Spleen (tissue), 11 donors: ENCODE data around the gene KRT6B. TPM values are rescaled to one million over a fixed set of nuclear protein-coding genes. Genes with fewer than 3 reads are reported as not detected.

ENCODE experiments used
- DNase-seq: peaks from one replicate; pipeline ENCODE4 v3.0.0-alpha.2; 2020
- H3K27ac ChIP-seq, 8 donors: fragments of 200-600 bp; sonication (generic) in 7 of 8; 1 replicate in 4 of 8; 2 replicates in 4 of 8; pipeline versions ENCODE4 v1.5.0 to v1.8.0; 2016 to 2021; ENCODE audit warnings: inconsistent platforms in 4 of 8, mild to moderate bottlenecking in 4 of 8, moderate library complexity in 1 of 8
- H3K27me3 ChIP-seq, 7 donors: fragments of 200-600 bp; sonication (generic) in 6 of 7; replicated peaks in 1 of 7; 1 replicate in 4 of 7; 2 replicates in 3 of 7; pipeline versions ENCODE4 v1.5.0 to v1.8.0; 2016 to 2021; ENCODE audit warnings: inconsistent platforms in 3 of 7, mild to moderate bottlenecking in 1 of 7
- H3K36me3 ChIP-seq, 6 donors: fragments of 200-600 bp; sonication (generic) in 5 of 6; 1 replicate in 4 of 6; 2 replicates in 2 of 6; pipeline versions ENCODE4 v1.5.0 to v1.8.0; 2016 to 2021; ENCODE audit warnings: inconsistent platforms in 2 of 6
- H3K4me1 ChIP-seq, 6 donors: fragments of 200-600 bp; sonication (generic) in 5 of 6; 1 replicate in 3 of 6; 2 replicates in 3 of 6; pipeline versions ENCODE4 v1.5.0 to v1.8.0; 2016 to 2021; ENCODE audit warnings: inconsistent platforms in 3 of 6
- H3K4me3 ChIP-seq, 8 donors: fragments of 200-600 bp; sonication (generic) in 7 of 8; 1 replicate in 4 of 8; 2 replicates in 4 of 8; pipeline versions ENCODE4 v1.5.0 to v1.8.0; 2016 to 2021; ENCODE audit warnings: inconsistent platforms in 4 of 8, mild to moderate bottlenecking in 4 of 8, moderate library complexity in 2 of 8
- H3K9me3 ChIP-seq, 8 donors: fragments of 200-600 bp; sonication (generic) in 7 of 8; 1 replicate in 4 of 8; 2 replicates in 4 of 8; pipeline versions ENCODE4 v1.5.0 to v1.8.0; 2016 to 2021; ENCODE audit warnings: inconsistent platforms in 4 of 8
- POLR2A ChIP-seq, 3 donors: fragments of 450-650 bp; IDR thresholded peaks; one replicate each; pipeline ENCODE4 v1.5.1; 2017; ENCODE audit warnings: antibody characterized with exemption in 3 of 3, mild to moderate bottlenecking in 1 of 3
- POLR2AphosphoS5 ChIP-seq, 3 donors: sonication (generic); formaldehyde crosslinking; IDR thresholded peaks; one replicate each; pipeline ENCODE4 v1.5.1; 2017; ENCODE audit warnings: antibody characterized with exemption in 3 of 3
- WGBS, 5 donors: extraction: QIAGEN DNeasy Blood & Tissue Kit in 3 of 5; methylation state at CpG; one replicate each; pipeline versions ENCODE4 v1.1.5 to v1.1.7; 2013 to 2018; 5-methylcytosine and 5-hydroxymethylcytosine counted together
- intact Hi-C: fragments of 100-400 bp; cut with DNase I; formaldehyde crosslinking; loops from one replicate; pipeline ENCODE4 v1.15.0; 2023; ENCODE audit warnings: low total_unique reads
- polyA plus RNA-seq, 3 donors: library from polyadenylated mRNA; stranded (reverse); fragments of 200-250 nt; gene quantifications; one replicate each; pipeline ENCODE4 v1.2.1, GENCODE V29; 2013
- total RNA-seq, 7 donors: library from RNA; depleted of rRNA in 3 of 7; stranded (reverse); fragments of >200 nt in 3 of 7; fragmentation: NEBNext Ultra II Directional in 4 of 7; extraction: Animal tissue kit (Norgen Biotek cat#: 25700) in 4 of 7; gene quantifications; one replicate each; pipeline versions ENCODE4 v1.1.0 to v1.2.1, GENCODE V29; 2016 to 2021
- TF ChIP-seq, protein P1 (sequence below), 11 experiments: fragments of 200-600 bp in 7 of 11; fragments of 450-650 bp in 4 of 11; sonication (generic) in 4 of 11; IDR thresholded peaks in 8 of 11; conservative IDR thresholded peaks in 3 of 11; 1 replicate in 7 of 11; 2 replicates in 4 of 11; pipeline versions ENCODE4 v1.4.0 to v1.8.0; 2016 to 2021; ENCODE audit warnings: antibody characterized with exemption in 11 of 11, inconsistent platforms in 4 of 11, mild to moderate bottlenecking in 1 of 11
- donor health status: healthy with polysubstance abuse.
- donor health status: DM: no; HTN: no; CAD: no; lungs with moderate emphysema.
- donor health status: DM: no; HTN: no; CAD: no.
- donor health status: Bipolar disorder and iron deficiency.
- donor health status: healthy.
- donor health status: DM: no; HTN: no; CAD: no.
- donor health status: DM: yes; HTN: yes; CAD: no.

KRT6B gene
- total and polyA plus RNA-seq, 10 donors = 0.03 to 0.10 (median 0.04) TPM; not detected in 7

DNA sequence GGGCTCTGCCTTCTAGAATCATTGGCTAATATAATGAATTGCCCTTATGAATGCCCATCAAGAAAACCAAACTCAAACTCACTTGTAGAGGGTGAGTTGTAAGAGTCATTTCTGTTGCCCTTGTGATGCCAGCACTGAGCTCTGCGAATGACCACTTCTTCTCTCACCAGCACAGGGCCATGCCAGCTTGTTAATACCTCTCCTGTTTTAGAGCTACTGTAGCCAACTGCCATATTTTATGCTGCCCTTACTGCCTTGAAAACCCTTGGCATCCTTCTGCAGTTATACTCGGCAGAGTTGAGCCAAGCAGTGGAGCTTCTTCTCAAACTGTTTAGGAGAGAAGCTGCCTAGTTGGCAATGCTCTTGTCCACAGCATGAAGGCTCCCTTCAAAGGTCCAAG is 25.9 kb downstream of the KRT6B start:
- 87 to 95% (median 90%) methylated on average over 2 of the region's 2 CpGs for WGBS, 5 donors
- no peaks in the 10 kb centered on the region for H3K9me3 ChIP-seq
- no peaks in the 10 kb centered on the region for H3K36me3 ChIP-seq
- no peak overlapping the region for H3K27ac ChIP-seq
- intact Hi-C loops = no loop called here
- TF ChIP-seq, protein P1, sequence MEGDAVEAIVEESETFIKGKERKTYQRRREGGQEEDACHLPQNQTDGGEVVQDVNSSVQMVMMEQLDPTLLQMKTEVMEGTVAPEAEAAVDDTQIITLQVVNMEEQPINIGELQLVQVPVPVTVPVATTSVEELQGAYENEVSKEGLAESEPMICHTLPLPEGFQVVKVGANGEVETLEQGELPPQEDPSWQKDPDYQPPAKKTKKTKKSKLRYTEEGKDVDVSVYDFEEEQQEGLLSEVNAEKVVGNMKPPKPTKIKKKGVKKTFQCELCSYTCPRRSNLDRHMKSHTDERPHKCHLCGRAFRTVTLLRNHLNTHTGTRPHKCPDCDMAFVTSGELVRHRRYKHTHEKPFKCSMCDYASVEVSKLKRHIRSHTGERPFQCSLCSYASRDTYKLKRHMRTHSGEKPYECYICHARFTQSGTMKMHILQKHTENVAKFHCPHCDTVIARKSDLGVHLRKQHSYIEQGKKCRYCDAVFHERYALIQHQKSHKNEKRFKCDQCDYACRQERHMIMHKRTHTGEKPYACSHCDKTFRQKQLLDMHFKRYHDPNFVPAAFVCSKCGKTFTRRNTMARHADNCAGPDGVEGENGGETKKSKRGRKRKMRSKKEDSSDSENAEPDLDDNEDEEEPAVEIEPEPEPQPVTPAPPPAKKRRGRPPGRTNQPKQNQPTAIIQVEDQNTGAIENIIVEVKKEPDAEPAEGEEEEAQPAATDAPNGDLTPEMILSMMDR (IDR thresholded peaks at IDR 0.05 in 8 of 11, conservative IDR thresholded peaks at IDR 0.05 in 3 of 11) = no peak
- TF ChIP-seq POLR2AphosphoS5 (IDR thresholded peaks at IDR 0.05) (no peak), POLR2A (IDR thresholded peaks at IDR 0.05) (no peak)
- H3K27me3 ChIP-seq = peaks cover 0 to 45% (median 0%) of the 10 kb centered on the region in 7 donors
- H3K4me3 ChIP-seq = no peak overlapping the region
- DNase-seq = no peak
- H3K4me1 ChIP-seq = no peaks in the 10 kb centered on the region

DNA sequence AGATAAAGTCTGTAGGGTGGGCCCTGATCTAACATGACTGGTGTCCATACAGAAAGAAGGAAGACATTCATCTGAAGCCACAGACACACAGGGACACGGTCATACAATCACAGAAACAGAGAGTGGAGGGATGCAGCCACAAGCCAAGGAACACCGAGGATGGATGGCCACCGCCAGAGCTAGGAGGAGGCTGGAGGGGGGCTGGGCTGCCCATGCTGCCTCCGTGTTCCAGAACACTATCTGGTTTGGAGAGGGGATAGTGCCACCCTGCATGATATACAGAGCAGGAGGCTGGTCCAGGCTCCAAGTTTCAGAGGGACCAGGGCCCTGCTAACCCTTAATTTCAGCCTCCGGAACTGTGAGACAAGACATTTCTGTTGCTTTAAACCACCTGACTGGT is 26.5 kb downstream of the KRT6B start:
- no peaks in the 10 kb centered on the region for H3K9me3 ChIP-seq
- H3K4me1 ChIP-seq = no peaks in the 10 kb centered on the region
- intact Hi-C loops = no loop called here
- H3K4me3 ChIP-seq = no peak overlapping the region
- H3K27me3 ChIP-seq = peaks cover 0 to 39% (median 0%) of the 10 kb centered on the region in 7 donors
- 79 to 91% (median 85%) methylated on average over 5 of the region's 5 CpGs for WGBS, 5 donors
- TF ChIP-seq, protein P1 (IDR thresholded peaks at IDR 0.05 in 8 of 11, conservative IDR thresholded peaks at IDR 0.05 in 3 of 11) = no peak
- TF ChIP-seq POLR2A (IDR thresholded peaks at IDR 0.05) (no peak), POLR2AphosphoS5 (IDR thresholded peaks at IDR 0.05) (no peak)
- no peak overlapping the region for H3K27ac ChIP-seq
- DNase-seq = peak; percentile 32
- H3K36me3 ChIP-seq = no peaks in the 10 kb centered on the region

DNA sequence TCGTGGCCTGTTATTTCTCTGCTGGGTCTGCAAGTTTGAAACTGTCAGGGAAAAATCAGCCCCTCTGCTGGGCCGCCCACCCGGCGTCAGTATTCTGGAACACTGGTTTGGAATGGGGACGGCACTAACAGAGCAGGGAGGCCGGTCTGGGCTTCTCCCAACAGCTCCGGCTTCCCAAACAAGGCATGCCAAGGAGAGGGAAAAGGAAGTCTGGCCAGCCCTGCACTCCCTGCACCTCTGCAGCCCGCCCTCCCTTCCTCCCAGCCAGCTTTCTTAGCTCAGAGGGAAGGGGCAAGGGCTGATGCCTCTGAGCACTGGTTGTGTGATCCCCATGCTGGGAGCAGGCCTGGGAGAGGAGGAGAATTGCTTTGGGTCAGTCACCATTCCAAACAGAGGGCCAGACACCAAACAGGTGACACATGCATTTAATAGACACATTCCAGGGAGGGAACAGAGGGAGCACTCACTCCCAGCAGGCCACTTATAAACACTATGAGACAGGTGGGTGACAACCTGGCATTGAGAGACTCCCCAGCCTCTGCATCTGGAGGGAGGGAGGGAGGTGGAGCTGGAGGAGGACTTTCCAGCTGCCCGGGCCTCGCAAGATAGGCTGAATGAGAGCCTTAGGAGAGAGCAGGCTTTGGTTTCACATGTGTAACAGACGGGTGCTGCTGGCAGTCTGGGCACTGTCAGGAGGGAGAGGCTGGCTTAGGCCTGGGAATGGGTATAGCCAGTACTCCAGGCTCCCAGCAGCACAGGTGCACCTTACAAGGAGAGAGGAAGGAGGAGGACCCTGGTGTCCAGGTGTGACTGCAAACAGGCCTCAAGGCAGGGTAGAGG is 28.1 kb downstream of the KRT6B start:
- peak; percentile 64 for DNase-seq
- H3K4me3 ChIP-seq = no peak overlapping the region
- TF ChIP-seq, protein P1 (IDR thresholded peaks at IDR 0.05 in 8 of 11, conservative IDR thresholded peaks at IDR 0.05 in 3 of 11) = no peak
- TF ChIP-seq POLR2A (IDR thresholded peaks at IDR 0.05) (no peak), POLR2AphosphoS5 (IDR thresholded peaks at IDR 0.05) (no peak)
- WGBS, 5 donors = 53 to 76% (median 71%) methylated on average over 10 to 11 of the region's 11 CpGs
- no peaks in the 10 kb centered on the region for H3K4me1 ChIP-seq
- intact Hi-C loops = no loop called here
- peak overlapping the region in 7 of 8 donors; percentile 38 to 77 (median 68) for H3K27ac ChIP-seq
- H3K36me3 ChIP-seq = no peaks in the 10 kb centered on the region
- H3K27me3 ChIP-seq = peaks cover 0 to 26% (median 0%) of the 10 kb centered on the region in 7 donors
- H3K9me3 ChIP-seq = no peaks in the 10 kb centered on the region

DNA sequence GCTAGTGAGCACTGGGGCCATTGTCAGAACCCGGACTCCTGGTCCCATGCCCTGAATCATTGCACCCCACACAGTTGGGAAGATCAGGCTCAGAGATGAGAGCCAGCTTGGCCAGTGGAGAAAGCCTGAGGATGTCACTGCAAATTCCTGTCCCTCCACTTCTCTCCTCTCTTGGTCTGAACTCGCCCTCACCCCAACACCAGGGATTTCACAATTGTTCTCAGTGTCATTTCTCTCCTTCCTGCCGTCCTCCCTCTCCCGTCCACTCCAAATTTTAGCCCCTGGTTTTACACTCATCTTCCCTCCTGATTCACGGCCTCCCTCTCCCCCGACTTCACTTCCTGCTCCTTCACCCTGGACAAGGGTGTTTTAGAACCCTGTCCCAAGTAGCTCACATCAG is 28.9 kb downstream of the KRT6B start:
- Histone ChIP-seq H3K9me3 (no peaks in the 10 kb centered on the region), H3K27me3 (peaks cover 0 to 18% (median 0%) of the 10 kb centered on the region in 7 donors), H3K36me3 (no peaks in the 10 kb centered on the region), H3K4me3 (no peak overlapping the region), H3K27ac (peak overlapping the region in 7 of 8 donors; percentile 38 to 77 (median 68)), H3K4me1 (no peaks in the 10 kb centered on the region)
- DNase-seq = no peak
- TF ChIP-seq POLR2AphosphoS5 (IDR thresholded peaks at IDR 0.05) = no peak
- TF ChIP-seq POLR2A (IDR thresholded peaks at IDR 0.05) = no peak
- TF ChIP-seq, protein P1 (IDR thresholded peaks at IDR 0.05 in 8 of 11, conservative IDR thresholded peaks at IDR 0.05 in 3 of 11) = no peak
- WGBS, 5 donors = 38 to 63% (median 44%) methylated on average over 6 of the region's 6 CpGs
- intact Hi-C loops = no loop called here
